ENCODE results near the gene PTPRA.

GRCh38 chr20:3051385-3052019 lies 178.2 kb downstream of the PTPRA start:
- TF ChIP-seq POLR2A (IDR thresholded peaks at IDR 0.05): no peak
- no peak for TF ChIP-seq CTCF (IDR thresholded peaks at IDR 0.05)
- no peak for TF ChIP-seq POLR2AphosphoS5 (IDR thresholded peaks at IDR 0.05)
- no peak for TF ChIP-seq EP300 (IDR thresholded peaks at IDR 0.05)
